Activated CD8-positive, alpha-beta memory T cell treated with anti-CD3 and anti-CD28 coated beads, Interleukin-2, amount 50 U/mL, for 4 hours (primary cell): ENCODE measurements around the gene ADGRA1.

Source experiments
- DNase-seq: peaks from one replicate; pipeline ENCODE4 v3.0.0-alpha.2; 2020

The ADGRA1 gene

DNA sequence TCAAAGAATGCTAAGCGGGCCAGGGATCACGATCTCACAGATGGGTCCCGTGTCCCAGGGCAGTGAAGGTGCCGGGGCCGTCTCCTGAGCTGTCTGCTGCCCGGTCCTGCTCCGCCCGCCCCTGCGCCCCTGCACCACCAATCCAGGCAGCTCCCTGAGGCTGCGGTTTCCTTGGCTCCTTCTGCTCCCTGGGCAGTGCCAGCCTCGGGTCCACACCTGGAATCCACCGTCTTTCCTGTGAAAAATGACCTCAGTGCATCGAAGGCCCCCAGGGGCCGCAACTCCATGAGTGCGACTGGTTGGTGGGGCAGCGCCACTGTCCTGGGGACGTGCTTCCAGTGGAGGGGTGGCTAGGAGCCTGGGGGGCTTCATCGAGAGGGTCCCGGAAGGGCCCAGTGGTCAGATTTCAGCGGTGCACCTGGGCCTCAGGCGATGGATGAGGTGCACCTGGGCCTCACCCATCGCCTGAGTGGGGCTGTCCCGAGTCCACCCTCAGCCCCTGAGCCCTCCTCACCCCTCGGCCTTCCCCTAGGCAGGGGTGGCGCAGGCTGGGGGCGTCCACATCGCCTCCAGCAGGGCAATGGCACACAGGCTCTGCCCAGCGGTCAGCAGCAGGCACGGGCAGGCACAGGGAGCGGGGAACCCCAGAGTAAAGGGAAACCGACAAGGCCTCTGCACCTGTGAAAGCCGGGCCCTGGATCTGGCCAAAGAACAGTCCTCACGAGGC is 27.2 kb downstream of the ADGRA1 start:
- no peak for DNase-seq

DNA sequence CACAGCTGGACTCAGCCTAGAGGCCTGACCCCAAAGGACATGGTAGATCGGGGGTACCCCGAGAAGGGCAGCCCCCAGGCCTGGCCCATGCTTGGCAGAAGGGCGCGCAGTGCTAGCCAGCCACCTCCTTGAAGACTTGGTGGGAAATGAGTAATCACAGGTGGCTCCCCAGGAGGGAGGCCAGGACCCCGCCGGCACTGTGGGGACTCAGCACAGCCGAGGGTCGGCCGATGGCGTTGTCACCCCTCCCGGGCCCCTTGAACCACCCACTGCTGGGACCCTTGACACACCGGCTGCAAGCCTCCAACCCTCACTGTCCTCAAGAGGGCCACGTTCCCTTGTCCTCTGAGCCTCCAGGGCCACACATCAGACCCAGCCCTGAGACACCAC is 27.7 kb downstream of the ADGRA1 start:
- no peak for DNase-seq

DNA sequence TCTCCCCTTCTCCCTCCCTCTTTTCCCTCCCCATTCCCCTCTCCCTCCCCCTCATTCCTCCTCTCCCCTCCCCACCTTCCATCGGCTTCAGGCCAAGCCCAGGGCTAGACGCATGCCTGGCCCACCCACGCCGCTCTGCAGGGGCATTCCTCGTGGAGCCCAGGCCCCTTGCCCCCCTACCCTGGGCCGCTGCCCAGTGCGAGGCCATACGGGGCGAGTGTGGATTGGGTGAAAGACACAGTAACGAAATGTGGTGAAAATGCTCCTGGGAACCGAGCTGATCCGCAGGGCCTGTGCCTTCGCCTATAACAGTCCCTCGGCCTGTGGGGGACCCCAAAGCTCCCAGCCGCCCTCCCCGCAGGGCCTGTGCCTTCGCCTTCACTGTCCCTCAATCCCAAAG is 28.3 kb downstream of the ADGRA1 start:
- DNase-seq: no peak

DNA sequence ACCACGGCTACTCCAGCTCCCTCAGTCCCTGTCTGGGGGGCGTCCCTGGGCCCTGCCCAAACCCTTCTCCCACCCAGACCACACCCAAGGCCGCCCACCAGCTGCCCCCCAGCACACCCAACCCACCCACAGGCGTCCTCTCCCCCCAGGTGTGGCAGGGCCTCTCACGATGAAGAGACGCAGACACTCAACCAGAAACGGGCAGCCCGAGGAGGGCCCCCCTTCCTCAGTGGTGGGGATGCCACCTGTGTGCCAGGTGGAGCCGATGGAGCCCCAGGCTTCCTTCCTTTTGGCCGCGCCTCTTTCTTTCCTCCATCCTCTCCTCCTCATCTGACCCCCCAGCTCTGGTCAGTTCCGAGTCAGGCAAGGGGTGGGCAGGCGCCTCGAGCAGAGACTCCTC is 28.7 kb downstream of the ADGRA1 start:
- no peak for DNase-seq

DNA sequence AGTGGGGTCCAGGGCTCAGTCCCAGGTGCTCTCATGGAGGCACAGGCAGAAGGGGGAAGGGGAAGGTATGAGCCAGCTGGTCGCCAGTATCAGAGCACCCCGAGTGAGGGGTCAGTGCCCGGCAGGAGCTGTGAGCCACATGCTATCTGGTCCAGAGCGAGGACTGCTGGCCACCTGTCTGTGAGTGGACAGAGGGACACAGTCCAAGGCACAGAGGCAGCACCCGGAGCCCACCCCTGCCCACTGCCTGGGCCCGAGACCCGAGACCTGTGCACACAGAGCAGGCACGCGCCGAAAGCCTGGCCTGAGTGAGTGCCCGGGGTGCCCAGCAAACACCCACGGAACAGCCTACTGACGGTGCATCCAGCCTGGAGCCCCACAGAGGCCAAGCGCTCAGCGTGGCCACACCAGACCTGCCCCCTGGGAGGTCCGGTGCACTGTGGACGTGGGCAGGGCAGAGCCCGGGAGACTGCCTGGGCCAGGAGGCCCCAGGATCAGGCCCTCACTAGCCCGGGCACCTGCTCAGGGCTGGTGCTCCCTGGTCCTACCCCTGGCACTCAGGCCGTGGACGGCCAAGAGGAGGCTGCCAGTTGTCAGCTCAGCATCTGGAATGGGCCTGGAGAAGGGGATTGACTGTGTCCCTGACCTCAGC is 29.4 kb downstream of the ADGRA1 start:
- DNase-seq: no peak

DNA sequence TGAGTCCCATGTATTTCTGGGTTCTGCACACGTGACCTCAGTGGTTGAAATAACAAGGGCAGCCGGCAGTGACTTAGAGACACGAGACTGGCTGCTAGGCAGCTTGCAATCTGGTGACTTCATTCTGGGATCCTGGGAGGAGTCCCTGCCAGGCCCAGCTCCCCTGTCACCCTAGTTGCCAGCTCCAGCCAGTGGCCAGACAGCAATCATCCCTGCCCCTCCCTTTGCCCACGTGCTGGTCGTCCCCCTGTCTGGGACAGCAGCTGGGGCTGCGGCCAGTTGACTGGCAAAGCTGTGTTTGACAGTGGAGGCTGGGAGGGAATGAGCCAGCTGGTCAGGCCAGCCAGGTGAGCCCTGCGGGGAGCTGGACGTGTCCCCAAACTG is 30.0 kb downstream of the ADGRA1 start:
- no peak for DNase-seq

DNA sequence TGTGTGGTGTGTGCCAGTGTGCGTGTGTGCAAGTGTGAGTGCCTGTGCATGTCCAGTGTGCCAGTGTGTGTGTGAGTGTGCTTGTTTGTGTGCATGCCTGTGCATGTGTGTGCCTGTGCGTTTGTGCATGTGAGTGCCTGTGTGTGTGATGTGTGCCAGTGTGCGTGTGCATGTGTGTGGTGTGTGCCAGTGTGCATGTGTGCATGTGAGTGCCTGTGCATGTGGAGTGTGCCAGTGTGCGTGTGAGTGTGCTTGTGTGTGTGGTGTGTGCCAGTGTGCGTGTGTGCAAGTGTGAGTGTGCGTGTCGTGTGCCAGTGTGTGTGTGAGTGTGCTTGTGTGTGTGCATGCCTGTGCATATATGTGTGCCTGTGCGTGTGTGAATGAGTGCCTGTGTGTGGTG is 33.8 kb downstream of the ADGRA1 start:
- no peak for DNase-seq

DNA sequence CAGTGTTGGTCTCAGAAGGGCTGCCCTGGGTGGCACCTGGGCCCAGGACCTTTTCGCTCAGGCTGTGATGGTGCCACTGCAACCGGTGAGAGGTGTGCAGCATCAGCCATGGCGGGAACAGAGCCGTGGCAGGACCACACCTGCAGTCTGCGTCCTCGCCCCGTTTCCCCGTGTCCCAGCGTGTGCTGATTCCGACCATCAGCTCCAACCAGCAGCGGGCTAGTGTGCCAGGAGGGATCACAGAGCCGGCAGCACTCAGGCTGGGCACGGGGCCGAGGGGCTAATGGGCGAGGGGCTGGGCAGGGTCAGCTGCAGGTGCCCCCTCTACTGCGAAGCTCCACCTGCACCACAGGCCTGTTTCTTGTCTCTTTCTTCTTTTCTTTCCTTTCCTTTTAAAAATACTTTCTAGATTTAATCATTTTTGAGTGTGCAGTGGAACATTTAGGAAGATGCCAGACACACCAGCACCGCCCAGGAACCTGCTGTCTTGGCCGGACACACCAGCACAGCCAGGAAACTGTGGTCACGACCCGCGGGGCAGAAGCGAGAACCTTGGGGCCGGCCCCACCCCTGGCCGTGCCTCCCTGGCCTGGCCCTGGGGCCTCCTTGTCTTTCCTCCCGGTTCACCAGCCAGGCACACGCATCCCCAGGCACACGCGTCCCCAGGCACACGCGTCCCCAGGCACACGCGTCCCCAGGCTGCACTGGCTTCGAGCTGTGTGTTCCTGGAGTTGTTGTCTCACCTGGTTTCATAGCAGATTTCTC is 34.6 kb downstream of the ADGRA1 start:
- DNase-seq: no peak

DNA sequence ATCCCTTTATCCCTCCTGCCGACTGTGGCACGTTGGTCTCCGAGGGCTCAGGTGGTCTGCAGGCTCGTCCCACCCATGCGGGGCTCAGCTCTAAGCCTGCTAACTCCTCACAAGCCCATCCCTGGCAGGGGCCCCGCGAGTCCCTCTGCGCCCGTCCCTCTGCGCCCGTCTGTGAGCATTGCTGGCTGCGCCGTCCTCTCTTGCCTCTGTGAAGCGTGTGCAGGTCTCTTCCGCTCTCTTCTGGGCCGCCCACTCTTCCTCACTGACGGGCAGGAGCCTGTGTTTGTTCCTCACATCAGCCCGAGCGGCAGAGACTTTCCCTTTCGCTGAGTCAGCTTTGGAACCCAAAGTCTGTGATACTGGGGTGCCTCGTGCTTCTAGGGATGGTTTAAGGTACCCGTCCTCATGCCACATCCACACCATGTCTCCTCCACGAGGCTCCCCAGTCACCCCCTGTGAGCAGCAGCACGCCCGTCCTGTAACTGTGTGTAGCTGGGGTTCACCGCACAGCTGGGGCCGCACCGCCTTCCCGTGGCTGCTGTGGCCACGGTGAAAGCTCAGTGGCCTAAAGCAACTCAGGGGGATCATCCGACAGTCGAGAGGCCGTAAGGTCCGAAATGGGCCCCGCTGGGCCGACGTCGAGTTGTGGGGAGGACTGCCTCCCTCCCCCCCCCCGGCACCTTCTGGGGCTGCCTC is 35.5 kb downstream of the ADGRA1 start:
- no peak for DNase-seq

DNA sequence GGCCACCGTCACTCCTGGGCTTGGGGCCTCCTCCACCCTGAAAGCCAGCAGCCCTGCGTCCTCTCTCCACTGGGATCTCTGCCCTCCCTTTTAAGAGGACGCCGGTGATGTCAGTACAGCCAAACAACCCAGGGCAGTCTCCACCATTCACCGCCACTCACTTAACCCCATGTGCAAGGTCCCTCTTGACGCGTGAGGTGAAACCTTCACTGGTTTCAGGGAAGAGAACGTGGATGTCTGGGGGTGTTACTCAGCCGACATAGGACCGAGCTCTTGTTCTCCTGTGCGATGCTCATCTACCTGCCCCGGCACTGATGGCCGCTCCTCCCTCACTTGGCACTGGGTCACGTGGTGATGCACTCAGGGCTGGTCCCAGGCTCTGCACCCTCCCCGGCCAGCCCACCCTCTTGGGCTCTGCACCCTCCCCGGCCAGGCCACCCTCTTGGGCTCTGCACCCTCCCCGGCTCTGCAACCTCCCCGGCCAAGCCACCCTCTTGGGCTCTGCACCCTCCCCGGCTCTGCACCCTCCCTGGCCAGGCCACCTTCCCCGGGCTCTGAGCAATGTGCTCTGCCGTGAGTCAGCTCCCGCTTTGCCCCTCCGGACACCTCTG is 36.1 kb downstream of the ADGRA1 start:
- no peak for DNase-seq

DNA sequence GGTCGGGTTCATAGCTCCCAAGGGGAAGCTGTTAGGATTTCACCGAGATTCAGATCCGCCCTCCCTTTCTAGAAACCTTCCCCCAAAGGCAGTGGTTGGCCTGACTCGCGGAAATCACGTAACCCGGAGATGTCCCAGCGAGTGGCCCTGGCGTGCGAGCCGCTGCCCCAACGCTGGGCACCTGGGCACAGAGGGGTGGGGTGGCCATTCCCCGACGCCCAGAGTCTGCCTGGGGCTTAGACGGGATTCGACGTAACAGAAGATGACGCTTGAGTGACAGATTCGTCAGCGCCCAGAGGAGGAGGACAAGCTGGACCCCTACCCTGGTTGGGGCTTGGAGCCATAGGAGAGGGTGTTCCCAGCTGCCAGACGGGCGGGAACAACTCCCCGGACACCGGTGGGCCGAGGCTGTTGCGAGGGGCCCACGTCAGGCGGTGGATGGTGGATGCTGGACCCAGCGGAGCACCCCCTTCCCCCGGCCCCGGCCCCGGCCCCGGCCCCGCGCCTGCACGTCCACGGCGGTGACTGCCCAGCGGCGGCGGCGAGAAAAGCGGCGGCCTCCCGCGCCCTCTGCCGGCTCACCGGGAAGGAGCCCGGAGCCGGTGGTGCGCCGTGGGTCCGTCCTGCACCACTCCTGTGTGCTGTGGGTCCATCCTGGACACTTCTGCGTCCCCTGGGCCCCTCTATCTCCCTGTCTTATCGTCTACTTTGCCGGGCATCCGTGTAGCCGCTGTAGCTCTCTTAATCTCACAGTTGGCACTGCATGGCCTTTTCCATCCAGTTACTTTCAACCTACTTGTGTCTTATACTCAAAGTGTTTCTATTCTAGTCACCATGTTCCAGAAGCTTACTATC is 36.9 kb downstream of the ADGRA1 start:
- no peak for DNase-seq

DNA sequence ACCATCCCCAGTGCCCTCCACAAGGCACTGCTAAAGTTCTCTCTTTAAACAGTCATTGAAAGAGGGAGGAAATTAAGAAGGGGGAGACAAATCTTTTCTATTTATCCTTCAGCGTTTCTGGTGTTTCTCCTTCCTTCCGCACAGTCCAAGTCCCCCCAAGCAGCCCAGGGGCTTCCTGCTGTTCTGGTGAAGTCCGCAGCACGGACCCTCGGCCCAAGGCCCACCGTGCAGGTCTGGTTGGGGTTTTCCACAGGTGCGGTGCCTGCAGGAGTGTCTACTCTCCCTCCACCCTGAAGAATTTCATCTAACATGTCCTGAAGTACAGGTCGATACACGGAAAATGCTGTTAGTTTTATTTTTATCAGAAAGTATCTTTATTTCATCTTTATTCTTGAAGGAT is 38.2 kb downstream of the ADGRA1 start:
- no peak for DNase-seq

DNA sequence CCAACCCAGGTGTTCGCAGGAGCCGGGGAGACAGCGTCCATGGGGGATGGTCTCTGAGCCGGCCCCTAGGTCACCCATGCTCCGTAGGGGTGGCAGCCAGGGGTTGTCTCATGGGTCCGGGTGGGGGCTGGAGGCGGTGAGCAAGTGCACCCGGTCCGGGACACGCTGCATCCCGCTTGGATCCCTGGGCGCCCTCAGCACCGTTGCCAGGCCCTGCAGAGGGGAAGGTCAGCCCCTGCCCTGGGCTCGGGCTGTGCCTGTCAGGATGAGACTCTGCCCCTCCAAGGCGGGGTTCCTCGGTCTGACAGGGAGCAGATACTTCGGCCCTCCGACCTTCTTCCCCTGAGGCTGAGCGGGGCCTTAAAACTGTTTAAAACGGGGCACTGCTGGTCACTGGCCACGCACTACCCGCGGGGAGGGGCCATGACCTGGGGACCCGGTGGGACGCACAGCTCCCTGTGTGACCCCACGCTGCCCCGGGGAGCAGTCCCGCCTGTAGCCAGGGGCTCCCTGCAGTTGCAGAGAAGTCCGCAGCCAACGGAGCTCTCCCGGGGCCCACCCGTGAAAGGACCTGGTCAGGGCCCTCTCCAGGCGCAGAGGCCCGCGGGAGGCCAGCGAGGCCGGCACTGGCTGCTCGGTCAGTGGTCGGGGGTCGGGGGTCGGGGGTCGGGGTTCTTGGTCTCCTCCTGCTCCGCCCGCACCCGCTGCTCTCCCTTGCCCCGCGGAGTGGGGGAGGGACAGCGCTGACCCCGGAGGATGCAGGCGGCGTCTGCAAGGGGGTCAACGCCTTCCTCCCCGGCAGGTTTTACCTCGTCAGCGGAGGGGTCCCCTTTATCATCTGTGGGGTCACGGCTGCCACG is 38.9 kb downstream of the ADGRA1 start:
- peak; percentile 11 for DNase-seq

DNA sequence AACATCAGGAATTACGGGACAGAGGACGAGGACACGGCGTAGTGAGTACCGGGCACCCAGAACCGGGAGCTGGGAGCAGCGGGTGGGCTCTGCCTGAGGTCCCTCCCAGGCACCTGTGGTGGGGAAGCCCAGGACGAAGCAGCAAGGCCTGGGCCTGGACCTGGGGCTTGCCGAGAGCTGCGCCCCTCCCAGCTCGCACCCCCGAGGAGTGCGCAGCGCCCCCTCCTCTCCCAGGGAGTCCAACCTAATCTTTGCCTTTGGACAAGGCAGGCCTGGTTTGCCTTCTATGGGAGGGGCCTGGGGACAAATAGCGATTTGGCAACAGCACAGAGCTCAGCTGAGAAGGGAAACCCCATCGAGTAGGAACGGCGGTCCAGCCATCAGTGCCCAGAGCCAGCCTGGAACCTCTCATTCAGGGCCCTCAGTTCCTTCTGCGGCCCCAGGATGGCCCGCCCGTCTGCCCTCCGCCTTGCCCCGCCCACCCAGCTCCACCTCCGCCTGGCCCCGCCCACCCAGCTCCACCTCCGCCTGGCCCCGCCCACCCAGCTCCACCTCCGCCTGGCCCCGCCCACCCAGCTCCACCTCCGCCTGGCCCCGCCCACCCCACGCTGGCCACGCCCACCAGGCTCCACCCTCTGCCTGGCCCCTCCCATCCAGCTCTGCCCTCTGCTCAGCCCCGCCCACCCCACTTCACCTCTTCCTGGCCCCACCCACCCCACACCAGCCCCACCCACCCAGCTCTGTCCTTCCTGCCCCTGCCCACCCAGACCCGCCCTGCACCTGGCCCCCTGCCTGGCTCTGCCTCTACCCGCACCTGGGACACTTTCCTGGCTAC is 39.8 kb downstream of the ADGRA1 start:
- DNase-seq: peak; percentile 13

DNA sequence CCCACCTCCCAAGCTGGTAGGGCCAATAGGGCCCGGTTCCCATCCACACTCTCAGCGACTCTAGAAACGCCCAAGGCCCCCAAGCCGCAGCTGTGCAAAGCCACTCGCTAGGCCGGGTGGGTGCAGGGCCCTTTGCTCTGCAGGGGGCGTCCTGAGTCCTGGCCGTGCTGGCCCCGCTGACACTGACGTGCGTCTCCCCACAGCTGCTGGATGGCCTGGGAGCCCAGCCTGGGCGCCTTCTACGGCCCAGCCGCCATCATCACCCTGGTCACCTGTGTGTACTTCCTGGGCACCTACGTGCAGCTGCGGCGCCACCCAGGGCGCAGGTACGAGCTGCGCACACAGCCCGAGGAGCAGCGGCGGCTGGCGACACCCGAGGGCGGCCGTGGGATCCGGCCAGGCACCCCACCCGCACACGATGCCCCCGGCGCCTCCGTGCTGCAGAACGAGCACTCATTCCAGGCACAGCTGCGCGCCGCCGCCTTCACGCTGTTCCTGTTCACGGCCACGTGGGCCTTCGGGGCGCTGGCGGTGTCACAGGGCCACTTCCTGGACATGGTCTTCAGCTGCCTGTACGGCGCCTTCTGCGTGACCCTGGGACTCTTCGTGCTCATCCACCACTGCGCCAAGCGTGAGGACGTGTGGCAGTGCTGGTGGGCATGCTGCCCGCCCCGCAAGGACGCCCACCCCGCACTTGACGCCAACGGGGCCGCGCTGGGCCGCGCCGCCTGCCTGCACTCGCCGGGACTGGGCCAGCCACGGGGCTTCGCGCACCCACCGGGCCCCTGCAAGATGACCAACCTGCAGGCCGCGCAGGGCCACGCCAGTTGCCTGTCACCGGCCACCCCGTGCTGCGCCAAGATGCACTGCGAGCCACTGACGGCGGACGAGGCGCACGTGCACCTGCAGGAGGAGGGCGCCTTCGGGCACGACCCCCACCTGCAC is 40.7 kb downstream of the ADGRA1 start:
- peak; percentile 11 for DNase-seq

DNA sequence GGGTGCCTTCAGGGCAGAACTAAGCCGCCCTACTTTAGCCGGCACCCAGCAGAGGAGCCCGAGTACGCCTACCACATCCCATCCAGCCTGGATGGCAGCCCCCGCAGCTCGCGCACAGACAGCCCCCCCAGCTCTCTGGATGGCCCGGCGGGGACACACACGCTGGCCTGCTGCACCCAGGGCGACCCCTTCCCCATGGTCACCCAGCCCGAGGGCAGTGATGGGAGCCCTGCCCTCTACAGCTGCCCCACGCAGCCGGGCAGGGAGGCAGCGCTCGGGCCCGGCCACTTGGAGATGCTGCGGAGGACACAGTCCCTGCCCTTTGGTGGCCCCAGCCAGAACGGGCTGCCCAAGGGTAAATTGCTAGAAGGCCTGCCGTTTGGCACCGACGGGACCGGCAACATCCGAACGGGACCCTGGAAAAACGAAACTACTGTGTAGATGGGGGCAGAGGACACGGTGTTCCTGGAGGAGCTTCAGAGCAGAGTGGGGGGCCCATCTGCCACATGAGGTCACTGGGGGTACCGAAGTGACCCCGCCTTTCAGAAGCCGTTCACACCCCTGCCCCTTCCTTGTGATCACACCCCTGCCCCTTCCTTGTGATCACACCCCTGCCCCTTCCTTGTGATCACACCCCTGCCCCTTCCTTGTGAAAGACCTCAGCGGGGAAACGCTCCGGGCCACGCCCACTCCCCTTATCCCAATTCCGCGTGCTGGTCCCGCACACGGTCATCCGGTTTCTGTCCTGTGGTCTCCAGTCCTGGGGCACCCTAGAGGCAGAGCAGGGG is 41.5 kb downstream of the ADGRA1 start:
- DNase-seq: peak; percentile 13

DNA sequence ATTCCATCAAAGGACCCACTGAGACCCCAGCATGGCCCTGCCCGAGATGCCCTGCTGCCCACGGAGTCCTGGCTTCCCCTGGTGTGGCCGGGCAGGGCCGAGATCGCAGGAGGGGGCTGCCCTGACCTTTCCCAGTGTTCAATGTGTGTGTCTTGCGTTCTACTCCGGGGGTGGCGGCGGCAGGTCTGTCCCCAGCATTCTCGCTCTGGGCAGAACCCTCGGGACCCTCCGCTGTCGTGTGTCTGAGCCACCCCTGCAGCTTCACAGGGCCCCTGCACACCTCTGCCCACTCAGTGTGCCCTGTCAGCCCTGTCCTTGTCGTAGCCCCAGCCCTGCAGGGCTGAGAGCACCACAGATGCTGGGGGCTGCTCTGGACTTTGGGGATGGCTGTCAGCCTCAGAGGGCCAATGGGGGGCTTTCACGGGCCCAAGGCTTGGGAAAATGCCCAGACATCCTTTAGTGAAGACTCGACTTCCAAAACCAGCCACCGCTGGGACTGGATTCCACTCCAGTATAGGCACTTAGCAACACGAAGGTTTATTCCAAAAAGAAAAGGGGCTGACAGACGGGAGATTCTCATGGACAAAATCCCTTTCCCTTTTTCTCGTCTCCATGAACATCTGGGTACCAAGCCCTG is 42.3 kb downstream of the ADGRA1 start:
- no peak for DNase-seq

DNA sequence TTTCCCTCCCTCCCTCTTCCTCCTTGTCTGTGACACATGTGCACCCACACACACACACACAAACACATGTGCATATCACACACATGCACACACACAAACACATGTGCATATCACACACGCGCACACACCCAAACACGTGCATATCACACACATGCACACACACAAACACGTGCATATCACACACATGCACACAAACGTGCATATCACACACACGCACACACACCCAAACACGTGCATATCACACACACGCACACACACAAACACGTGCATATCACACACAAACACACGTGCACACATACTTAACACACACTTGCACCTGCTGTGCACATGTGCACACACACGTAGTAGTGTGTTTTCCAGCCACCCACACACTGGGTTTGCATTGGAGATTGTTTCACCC is 42.9 kb downstream of the ADGRA1 start:
- no peak for DNase-seq
